Measurements from ENCODE around the gene INPP5D. TPM values are rescaled to one million over a fixed set of nuclear protein-coding genes. Genes with fewer than 3 reads are reported as not detected.
A peak's percentile ranks its signal among the peaks of the same experiment; 100 is the strongest.

The INPP5D gene
- total RNA-seq, 2 donors from 2014 or later, result 6.5 to 7.1 TPM

GRCh38 chr2:233039846-233040530 is 20.2 kb upstream of the INPP5D start:
- no peak for DNase-seq
- no peak overlapping the region for H3K9ac ChIP-seq (ENCODE audit: low read depth in 2 of 2, low read length in 2 of 2)
- no peaks in the 10 kb centered on the region for H3K4me1 ChIP-seq
- H3K27me3 ChIP-seq, result no peaks in the 10 kb centered on the region
- H3K9me3 ChIP-seq, result no peaks in the 10 kb centered on the region
- no peak overlapping the region for H3K4me3 ChIP-seq
- no peaks in the 10 kb centered on the region for H3K36me3 ChIP-seq
- intact Hi-C loops (cut with DNase I), result no loop called here
- H3K27ac ChIP-seq, result no peak overlapping the region
- no peak for TF ChIP-seq CTCF (IDR thresholded peaks at IDR 0.05)

- H3K4me1 ChIP-seq, result no peaks in the 10 kb centered on the region
- no peaks in the 10 kb centered on the region for H3K9me3 ChIP-seq
- no peak for TF ChIP-seq CTCF (IDR thresholded peaks at IDR 0.05)
- DNase-seq, result no peak
- no peak overlapping the region for H3K9ac ChIP-seq (ENCODE audit: low read depth in 2 of 2, low read length in 2 of 2)
- H3K27me3 ChIP-seq, result no peaks in the 10 kb centered on the region
- H3K4me3 ChIP-seq, result no peak overlapping the region
- intact Hi-C loops (cut with DNase I), result no loop called here
- no peak overlapping the region for H3K27ac ChIP-seq
- H3K36me3 ChIP-seq, result no peaks in the 10 kb centered on the region
Measured at GRCh38 chr2:233040571-233040970, 19.6 kb upstream of the INPP5D start.

- intact Hi-C loops (cut with DNase I), result no loop called here
- H3K27ac ChIP-seq, result no peak overlapping the region
- no peaks in the 10 kb centered on the region for H3K9me3 ChIP-seq
- H3K36me3 ChIP-seq, result no peaks in the 10 kb centered on the region
- H3K4me3 ChIP-seq, result no peak overlapping the region
- H3K27me3 ChIP-seq, result no peaks in the 10 kb centered on the region
- no peak overlapping the region for H3K9ac ChIP-seq (ENCODE audit: low read depth in 2 of 2, low read length in 2 of 2)
- H3K4me1 ChIP-seq, result no peaks in the 10 kb centered on the region
- no peak for DNase-seq
- no peak for TF ChIP-seq CTCF (IDR thresholded peaks at IDR 0.05)
Measured at GRCh38 chr2:233041722-233042323, 18.3 kb upstream of the INPP5D start.

GRCh38 chr2:233042549-233042948 is 17.6 kb upstream of the INPP5D start:
- peak overlapping the region in 1 of 2 donors; percentile 30 for H3K9ac ChIP-seq (ENCODE audit: low read depth in 2 of 2, low read length in 2 of 2)
- no peak for TF ChIP-seq CTCF (IDR thresholded peaks at IDR 0.05)
- H3K4me1 ChIP-seq, result no peaks in the 10 kb centered on the region
- intact Hi-C loops (cut with DNase I), result no loop called here
- no peak for DNase-seq
- no peaks in the 10 kb centered on the region for H3K27me3 ChIP-seq
- H3K4me3 ChIP-seq, result no peak overlapping the region
- H3K36me3 ChIP-seq, result no peaks in the 10 kb centered on the region
- H3K27ac ChIP-seq, result no peak overlapping the region
- H3K9me3 ChIP-seq, result no peaks in the 10 kb centered on the region

GRCh38 chr2:233044974-233045605 is 15.1 kb upstream of the INPP5D start:
- no peak for DNase-seq
- Histone ChIP-seq H3K4me3 (no peak overlapping the region), H3K9me3 (no peaks in the 10 kb centered on the region), H3K9ac (ENCODE audit: low read depth in 2 of 2, low read length in 2 of 2) (no peak overlapping the region), H3K27me3 (no peaks in the 10 kb centered on the region), H3K36me3 (no peaks in the 10 kb centered on the region), H3K4me1 (no peaks in the 10 kb centered on the region), H3K27ac (no peak overlapping the region)
- intact Hi-C loops (cut with DNase I), result no loop called here
- no peak for TF ChIP-seq CTCF (IDR thresholded peaks at IDR 0.05)
